ENCODE results near the gene TSPAN33.

TSPAN33 gene

GRCh38 chr7:129144834-129145668 is 544 bp downstream of the TSPAN33 start:
- Histone ChIP-seq H3K27me3 (ENCODE audit: control insufficient read depth, insufficient read depth, low read length) (peaks cover 20% of the 10 kb centered on the region), H3K9me3 (ENCODE audit: control insufficient read depth, low read depth, low read length) (no peaks in the 10 kb centered on the region), H3K4me3 (ENCODE audit: low read length) (peak overlapping the region; percentile 62), H3K36me3 (ENCODE audit: control insufficient read depth, low read depth, low read length) (no peaks in the 10 kb centered on the region), H3K27ac (ENCODE audit: low read length) (no peak overlapping the region), H3K4me1 (ENCODE audit: control insufficient read depth, low read depth, low read length) (peaks cover 7% of the 10 kb centered on the region), H3K9ac (ENCODE audit: low read length) (no peak overlapping the region)

- Histone ChIP-seq H3K36me3 (ENCODE audit: control insufficient read depth, low read depth, low read length) (no peaks in the 10 kb centered on the region), H3K9ac (ENCODE audit: low read length) (no peak overlapping the region), H3K27ac (ENCODE audit: low read length) (no peak overlapping the region), H3K4me3 (ENCODE audit: low read length) (no peak overlapping the region), H3K4me1 (ENCODE audit: control insufficient read depth, low read depth, low read length) (peaks cover 19% of the 10 kb centered on the region), H3K27me3 (ENCODE audit: control insufficient read depth, insufficient read depth, low read length) (peaks cover 20% of the 10 kb centered on the region), H3K9me3 (ENCODE audit: control insufficient read depth, low read depth, low read length) (no peaks in the 10 kb centered on the region)
Measured at GRCh38 chr7:129146237-129146979, 1.9 kb downstream of the TSPAN33 start.

DNA sequence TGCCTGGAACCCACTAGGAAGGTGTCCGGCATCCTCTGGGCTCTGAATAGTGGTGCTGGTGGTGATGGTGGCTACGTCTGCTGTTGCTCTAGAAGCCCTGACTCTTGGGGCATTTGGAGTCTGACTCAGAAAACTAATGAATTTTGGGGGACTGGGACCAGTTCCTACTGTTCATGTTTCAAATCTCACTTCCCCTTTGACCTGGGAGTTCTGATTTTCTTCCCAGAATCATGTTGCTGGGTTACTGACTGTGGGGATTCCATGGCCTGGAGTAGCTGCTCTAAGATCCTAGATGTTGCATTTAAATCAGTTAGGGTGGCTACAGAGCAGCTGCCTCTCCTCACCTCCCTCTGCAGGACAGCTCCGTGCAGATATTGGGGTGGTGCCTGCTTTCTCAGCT is 3.2 kb downstream of the TSPAN33 start:
- H3K27me3 ChIP-seq (ENCODE audit: control insufficient read depth, insufficient read depth, low read length): peaks cover 20% of the 10 kb centered on the region

GRCh38 chr7:129149511-129149910 is 5.0 kb downstream of the TSPAN33 start:
- H3K36me3 ChIP-seq (ENCODE audit: control insufficient read depth, low read depth, low read length): no peaks in the 10 kb centered on the region
- no peak overlapping the region for H3K27ac ChIP-seq (ENCODE audit: low read length)
- H3K4me3 ChIP-seq (ENCODE audit: low read length): no peak overlapping the region
- H3K4me1 ChIP-seq (ENCODE audit: control insufficient read depth, low read depth, low read length): peaks cover 13% of the 10 kb centered on the region
- H3K27me3 ChIP-seq (ENCODE audit: control insufficient read depth, insufficient read depth, low read length): peaks cover 4% of the 10 kb centered on the region
- no peak overlapping the region for H3K9ac ChIP-seq (ENCODE audit: low read length)
- no peaks in the 10 kb centered on the region for H3K9me3 ChIP-seq (ENCODE audit: control insufficient read depth, low read depth, low read length)

More for the DNA sequence above, 3.2 kb downstream of the TSPAN33 start:
- no peak overlapping the region for H3K27ac ChIP-seq (ENCODE audit: low read length)
- H3K9me3 ChIP-seq (ENCODE audit: control insufficient read depth, low read depth, low read length): no peaks in the 10 kb centered on the region
- H3K9ac ChIP-seq (ENCODE audit: low read length): no peak overlapping the region
- peaks cover 19% of the 10 kb centered on the region for H3K4me1 ChIP-seq (ENCODE audit: control insufficient read depth, low read depth, low read length)
- no peak overlapping the region for H3K4me3 ChIP-seq (ENCODE audit: low read length)
- no peaks in the 10 kb centered on the region for H3K36me3 ChIP-seq (ENCODE audit: control insufficient read depth, low read depth, low read length)

- Histone ChIP-seq H3K4me3 (ENCODE audit: low read length) (no peak overlapping the region), H3K27me3 (ENCODE audit: control insufficient read depth, insufficient read depth, low read length) (peaks cover 4% of the 10 kb centered on the region), H3K36me3 (ENCODE audit: control insufficient read depth, low read depth, low read length) (no peaks in the 10 kb centered on the region), H3K27ac (ENCODE audit: low read length) (no peak overlapping the region), H3K9me3 (ENCODE audit: control insufficient read depth, low read depth, low read length) (no peaks in the 10 kb centered on the region), H3K4me1 (ENCODE audit: control insufficient read depth, low read depth, low read length) (peaks cover 13% of the 10 kb centered on the region), H3K9ac (ENCODE audit: low read length) (no peak overlapping the region)
Measured at GRCh38 chr7:129150199-129150996, 5.9 kb downstream of the TSPAN33 start.

- Histone ChIP-seq H3K9me3 (ENCODE audit: control insufficient read depth, low read depth, low read length) (no peaks in the 10 kb centered on the region), H3K4me3 (ENCODE audit: low read length) (no peak overlapping the region), H3K27ac (ENCODE audit: low read length) (no peak overlapping the region), H3K4me1 (ENCODE audit: control insufficient read depth, low read depth, low read length) (no peaks in the 10 kb centered on the region), H3K9ac (ENCODE audit: low read length) (no peak overlapping the region), H3K27me3 (ENCODE audit: control insufficient read depth, insufficient read depth, low read length) (no peaks in the 10 kb centered on the region), H3K36me3 (ENCODE audit: control insufficient read depth, low read depth, low read length) (no peaks in the 10 kb centered on the region)
Measured at GRCh38 chr7:129157651-129158050, 13.1 kb downstream of the TSPAN33 start.

GRCh38 chr7:129159539-129159938 is 15.0 kb downstream of the TSPAN33 start:
- no peaks in the 10 kb centered on the region for H3K9me3 ChIP-seq (ENCODE audit: control insufficient read depth, low read depth, low read length)
- H3K4me3 ChIP-seq (ENCODE audit: low read length): no peak overlapping the region

DNA sequence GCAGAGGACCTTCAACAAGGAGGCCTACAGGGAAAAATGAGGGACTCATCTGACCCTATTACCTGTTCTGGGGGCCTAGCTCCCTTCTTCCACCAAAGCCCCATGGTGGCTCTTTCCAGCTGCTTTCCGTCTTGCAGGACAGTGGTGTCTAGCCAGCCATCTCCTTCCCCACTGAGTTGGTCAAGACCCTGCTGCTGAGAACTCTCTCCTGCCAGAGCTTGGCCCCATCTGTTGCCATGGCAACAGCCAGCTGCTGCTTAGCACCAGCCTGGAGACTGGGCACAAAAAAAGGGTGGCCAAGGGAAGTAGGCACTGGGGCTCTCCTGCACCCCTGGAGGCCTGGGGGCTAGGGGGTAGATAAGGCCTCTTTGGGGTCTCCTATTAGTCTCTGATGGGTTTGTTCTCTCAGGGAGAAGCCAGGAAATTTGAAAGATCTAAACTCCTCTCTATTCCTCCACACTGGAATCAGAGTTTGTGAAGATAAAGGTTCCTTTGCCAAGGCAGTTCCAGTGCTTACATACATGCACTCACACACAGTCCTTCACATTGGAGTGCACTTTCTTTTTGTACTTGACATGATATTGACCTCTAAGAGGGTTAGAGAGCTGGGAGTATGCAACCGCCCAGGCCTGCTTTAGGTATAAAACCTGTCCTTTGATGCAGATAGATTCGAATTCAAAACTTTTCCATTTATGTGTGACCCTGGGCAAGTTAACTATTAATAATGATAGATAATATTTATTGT is 15.8 kb downstream of the TSPAN33 start:
- H3K27ac ChIP-seq (ENCODE audit: low read length): no peak overlapping the region
- no peaks in the 10 kb centered on the region for H3K36me3 ChIP-seq (ENCODE audit: control insufficient read depth, low read depth, low read length)
- no peaks in the 10 kb centered on the region for H3K9me3 ChIP-seq (ENCODE audit: control insufficient read depth, low read depth, low read length)
- no peaks in the 10 kb centered on the region for H3K4me1 ChIP-seq (ENCODE audit: control insufficient read depth, low read depth, low read length)
- no peak overlapping the region for H3K4me3 ChIP-seq (ENCODE audit: low read length)
- H3K27me3 ChIP-seq (ENCODE audit: control insufficient read depth, insufficient read depth, low read length): no peaks in the 10 kb centered on the region
- H3K9ac ChIP-seq (ENCODE audit: low read length): no peak overlapping the region

More at GRCh38 chr7:129159539-129159938, 15.0 kb downstream of the TSPAN33 start:
- H3K4me1 ChIP-seq (ENCODE audit: control insufficient read depth, low read depth, low read length): no peaks in the 10 kb centered on the region
- H3K9ac ChIP-seq (ENCODE audit: low read length): no peak overlapping the region
- no peaks in the 10 kb centered on the region for H3K27me3 ChIP-seq (ENCODE audit: control insufficient read depth, insufficient read depth, low read length)
- no peaks in the 10 kb centered on the region for H3K36me3 ChIP-seq (ENCODE audit: control insufficient read depth, low read depth, low read length)
- no peak overlapping the region for H3K27ac ChIP-seq (ENCODE audit: low read length)

- Histone ChIP-seq H3K27me3 (ENCODE audit: control insufficient read depth, insufficient read depth, low read length) (no peaks in the 10 kb centered on the region), H3K4me1 (ENCODE audit: control insufficient read depth, low read depth, low read length) (no peaks in the 10 kb centered on the region), H3K4me3 (ENCODE audit: low read length) (no peak overlapping the region), H3K9ac (ENCODE audit: low read length) (no peak overlapping the region), H3K27ac (ENCODE audit: low read length) (no peak overlapping the region), H3K36me3 (ENCODE audit: control insufficient read depth, low read depth, low read length) (no peaks in the 10 kb centered on the region), H3K9me3 (ENCODE audit: control insufficient read depth, low read depth, low read length) (no peaks in the 10 kb centered on the region)
Measured at GRCh38 chr7:129161524-129162225, 17.2 kb downstream of the TSPAN33 start.

GRCh38 chr7:129162732-129163131 is 18.2 kb downstream of the TSPAN33 start:
- Histone ChIP-seq H3K4me1 (ENCODE audit: control insufficient read depth, low read depth, low read length) (no peaks in the 10 kb centered on the region), H3K9ac (ENCODE audit: low read length) (no peak overlapping the region), H3K4me3 (ENCODE audit: low read length) (no peak overlapping the region), H3K27me3 (ENCODE audit: control insufficient read depth, insufficient read depth, low read length) (no peaks in the 10 kb centered on the region), H3K9me3 (ENCODE audit: control insufficient read depth, low read depth, low read length) (no peaks in the 10 kb centered on the region), H3K36me3 (ENCODE audit: control insufficient read depth, low read depth, low read length) (peaks cover 4% of the 10 kb centered on the region), H3K27ac (ENCODE audit: low read length) (no peak overlapping the region)

All from iPS-18a (cell line).